ENCODE results near the gene STIM2.

The STIM2 gene

GRCh38 chr4:27048429-27049238 is 188.0 kb downstream of the STIM2 start:
- no peak for DNase-seq

- DNase-seq: no peak
These were observed 188.7 kb downstream of the STIM2 start for GRCh38 chr4:27049239-27049829.

- no peak for DNase-seq
These were observed 190.1 kb downstream of the STIM2 start for GRCh38 chr4:27050731-27051130.

- DNase-seq: no peak
These were observed 194.7 kb downstream of the STIM2 start for GRCh38 chr4:27055221-27055760.

GRCh38 chr4:27056281-27056680 is 195.6 kb downstream of the STIM2 start:
- DNase-seq: no peak

- DNase-seq: no peak
These were observed 196.4 kb downstream of the STIM2 start for GRCh38 chr4:27057053-27057452.

GRCh38 chr4:27057662-27058061 is 197.0 kb downstream of the STIM2 start:
- DNase-seq: no peak

- no peak for DNase-seq
These were observed 198.3 kb downstream of the STIM2 start for GRCh38 chr4:27058819-27059406.

- DNase-seq: no peak
These were observed 198.8 kb downstream of the STIM2 start for GRCh38 chr4:27059446-27059845.

- no peak for DNase-seq
These were observed 201.6 kb downstream of the STIM2 start for GRCh38 chr4:27062256-27062655.

GRCh38 chr4:27066591-27066990 is 205.9 kb downstream of the STIM2 start:
- DNase-seq: peak; percentile 67

GRCh38 chr4:27068151-27068867 is 207.7 kb downstream of the STIM2 start:
- peak; percentile 57 for DNase-seq

Data from CD4-positive, alpha-beta T cell treated with Interferon gamma for 1 hour (primary cell).